ENCODE data around the gene FAM83E. TPM values are rescaled to one million over a fixed set of nuclear protein-coding genes. Genes with fewer than 3 reads are reported as not detected.
A peak's percentile ranks its signal among the peaks of the same experiment; 100 is the strongest.

FAM83E gene
- total RNA-seq, 1 donor from 2014 or later: 3.2 TPM

DNA sequence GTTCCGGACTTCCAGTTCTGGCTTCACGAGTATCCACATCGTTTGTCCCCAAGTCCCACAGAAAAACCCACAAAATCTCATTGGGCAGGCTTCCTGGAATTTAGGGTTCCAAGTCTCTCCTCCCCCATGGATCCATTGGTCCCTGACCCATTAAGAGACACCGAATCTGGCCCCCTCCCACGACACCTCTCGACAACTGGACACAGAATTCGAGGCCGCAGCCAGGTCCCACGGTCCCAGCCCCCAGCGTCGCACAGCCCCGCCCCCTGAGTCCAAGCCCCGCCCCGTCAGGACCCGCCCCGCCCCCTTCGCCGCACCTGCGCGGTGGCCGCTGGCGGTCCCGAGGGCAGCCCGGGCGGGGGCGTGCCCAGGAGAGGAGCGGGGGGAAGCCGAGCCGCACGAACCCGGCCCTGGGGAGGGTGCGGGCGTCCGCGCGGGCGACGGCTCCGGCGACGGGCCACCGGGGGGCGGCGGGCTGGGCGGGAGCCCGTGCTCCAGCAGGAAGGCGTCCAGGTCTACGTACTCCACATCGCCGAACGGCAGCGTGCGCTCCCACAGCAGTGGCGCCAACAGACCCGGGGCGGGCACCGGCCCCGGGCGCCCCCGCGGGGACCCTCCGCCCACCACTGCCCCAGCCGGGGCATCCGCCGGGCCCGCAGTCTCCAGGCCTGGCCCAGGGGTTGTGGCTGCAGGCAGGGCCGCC, 20.5 kb upstream of the FAM83E start:
- peak in 1 of 2 donors; percentile 92 for DNase-seq (ENCODE audit: extremely low spot score in 2 of 2)
- TF ChIP-seq, protein P1, sequence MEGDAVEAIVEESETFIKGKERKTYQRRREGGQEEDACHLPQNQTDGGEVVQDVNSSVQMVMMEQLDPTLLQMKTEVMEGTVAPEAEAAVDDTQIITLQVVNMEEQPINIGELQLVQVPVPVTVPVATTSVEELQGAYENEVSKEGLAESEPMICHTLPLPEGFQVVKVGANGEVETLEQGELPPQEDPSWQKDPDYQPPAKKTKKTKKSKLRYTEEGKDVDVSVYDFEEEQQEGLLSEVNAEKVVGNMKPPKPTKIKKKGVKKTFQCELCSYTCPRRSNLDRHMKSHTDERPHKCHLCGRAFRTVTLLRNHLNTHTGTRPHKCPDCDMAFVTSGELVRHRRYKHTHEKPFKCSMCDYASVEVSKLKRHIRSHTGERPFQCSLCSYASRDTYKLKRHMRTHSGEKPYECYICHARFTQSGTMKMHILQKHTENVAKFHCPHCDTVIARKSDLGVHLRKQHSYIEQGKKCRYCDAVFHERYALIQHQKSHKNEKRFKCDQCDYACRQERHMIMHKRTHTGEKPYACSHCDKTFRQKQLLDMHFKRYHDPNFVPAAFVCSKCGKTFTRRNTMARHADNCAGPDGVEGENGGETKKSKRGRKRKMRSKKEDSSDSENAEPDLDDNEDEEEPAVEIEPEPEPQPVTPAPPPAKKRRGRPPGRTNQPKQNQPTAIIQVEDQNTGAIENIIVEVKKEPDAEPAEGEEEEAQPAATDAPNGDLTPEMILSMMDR (IDR thresholded peaks at IDR 0.05): no peak
- peak in 1 of 2 donors; percentile 62 for TF ChIP-seq POLR2A (IDR thresholded peaks at IDR 0.05)
- H3K4me3 ChIP-seq: peak overlapping the region; percentile 54 to 69
- H3K4me1 ChIP-seq: peaks cover 74% of the 10 kb centered on the region
- intact Hi-C loops (cut with DNase I): loop anchor here (10.0 kb wide), 1 partner anchor 329 kb away; the partner anchor contains the start of gene FTL
- peaks cover 0 to 5% of the 10 kb centered on the region in 2 donors for H3K36me3 ChIP-seq
- peak overlapping the region; percentile 99 for H3K27ac ChIP-seq
- H3K9me3 ChIP-seq: no peaks in the 10 kb centered on the region
- no peaks in the 10 kb centered on the region for H3K27me3 ChIP-seq

DNA sequence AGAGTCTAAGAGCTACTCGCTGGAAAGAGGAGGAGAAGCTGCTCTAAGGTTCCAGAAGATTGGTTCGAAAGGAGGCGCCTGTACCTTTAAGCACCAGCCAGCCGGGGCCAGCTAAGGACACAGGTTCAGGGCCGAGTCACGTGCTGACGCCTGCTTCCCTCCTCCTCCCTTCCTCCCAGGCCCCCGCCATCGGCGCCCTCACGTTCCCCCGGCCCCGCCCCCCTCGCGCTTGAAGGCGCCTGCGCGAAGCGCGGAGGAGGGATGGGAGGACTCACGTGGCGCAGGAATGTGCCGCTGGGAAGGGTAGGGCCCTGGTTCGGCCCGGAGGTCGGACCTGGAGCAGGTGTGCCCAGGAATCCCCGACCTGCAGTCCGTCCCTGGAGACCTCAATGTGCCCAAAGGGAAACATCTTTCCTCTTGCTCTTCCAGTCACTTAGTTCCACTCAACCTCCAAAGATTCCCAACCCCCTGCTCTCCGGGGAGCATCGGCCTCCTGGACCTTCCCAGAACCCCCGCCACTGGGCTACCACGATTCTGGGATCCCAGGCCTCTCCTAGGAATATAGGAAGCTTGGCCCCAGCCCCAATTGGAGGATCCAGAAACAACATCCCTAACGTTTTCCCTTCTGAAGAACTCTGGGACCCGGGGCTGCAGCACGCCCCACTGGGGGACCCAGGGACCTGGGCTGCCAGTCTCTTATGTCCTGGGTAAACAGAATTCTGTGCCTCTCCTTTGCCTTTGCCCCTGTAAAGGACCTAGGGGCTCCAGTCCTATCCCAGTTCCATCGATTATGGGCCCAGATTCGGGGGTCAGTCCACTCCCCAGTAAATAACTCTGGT, 19.8 kb upstream of the FAM83E start:
- intact Hi-C loops (cut with DNase I): loop anchor here (10.0 kb wide), 1 partner anchor 330 kb away; the partner anchor contains the start of gene FTL
- peak overlapping the region; percentile 99 for H3K27ac ChIP-seq
- DNase-seq (ENCODE audit: extremely low spot score in 2 of 2): peak in 1 of 2 donors; percentile 98
- TF ChIP-seq POLR2AphosphoS5 (IDR thresholded peaks at IDR 0.05; ENCODE audit: insufficient read depth in 1 of 2, low read depth in 1 of 2) (peak; percentile 94 to 99), POLR2A (IDR thresholded peaks at IDR 0.05) (peak in 1 of 2 donors; percentile 52)
- TF ChIP-seq, protein P1 (IDR thresholded peaks at IDR 0.05): no peak
- H3K9me3 ChIP-seq: no peaks in the 10 kb centered on the region
- H3K27me3 ChIP-seq: no peaks in the 10 kb centered on the region
- H3K36me3 ChIP-seq: peaks cover 0 to 5% of the 10 kb centered on the region in 2 donors
- H3K4me3 ChIP-seq: peak overlapping the region; percentile 54 to 69
- H3K4me1 ChIP-seq: peaks cover 82% of the 10 kb centered on the region

GRCh38 chr19:48634036-48634342, 19.1 kb upstream of the FAM83E start:
- Histone ChIP-seq H3K36me3 (peaks cover 0 to 5% of the 10 kb centered on the region in 2 donors), H3K27me3 (no peaks in the 10 kb centered on the region), H3K9me3 (no peaks in the 10 kb centered on the region), H3K4me3 (peak overlapping the region; percentile 54 to 69), H3K27ac (peak overlapping the region; percentile 99), H3K4me1 (peaks cover 82% of the 10 kb centered on the region)
- intact Hi-C loops (cut with DNase I): loop anchor here (10.0 kb wide), 1 partner anchor 331 kb away; the partner anchor contains the start of gene FTL
- no peak for DNase-seq (ENCODE audit: extremely low spot score in 2 of 2)
- no peak for TF ChIP-seq POLR2A (IDR thresholded peaks at IDR 0.05)
- TF ChIP-seq, protein P1 (IDR thresholded peaks at IDR 0.05): no peak
- TF ChIP-seq POLR2AphosphoS5 (IDR thresholded peaks at IDR 0.05; ENCODE audit: insufficient read depth in 1 of 2, low read depth in 1 of 2): no peak

DNA sequence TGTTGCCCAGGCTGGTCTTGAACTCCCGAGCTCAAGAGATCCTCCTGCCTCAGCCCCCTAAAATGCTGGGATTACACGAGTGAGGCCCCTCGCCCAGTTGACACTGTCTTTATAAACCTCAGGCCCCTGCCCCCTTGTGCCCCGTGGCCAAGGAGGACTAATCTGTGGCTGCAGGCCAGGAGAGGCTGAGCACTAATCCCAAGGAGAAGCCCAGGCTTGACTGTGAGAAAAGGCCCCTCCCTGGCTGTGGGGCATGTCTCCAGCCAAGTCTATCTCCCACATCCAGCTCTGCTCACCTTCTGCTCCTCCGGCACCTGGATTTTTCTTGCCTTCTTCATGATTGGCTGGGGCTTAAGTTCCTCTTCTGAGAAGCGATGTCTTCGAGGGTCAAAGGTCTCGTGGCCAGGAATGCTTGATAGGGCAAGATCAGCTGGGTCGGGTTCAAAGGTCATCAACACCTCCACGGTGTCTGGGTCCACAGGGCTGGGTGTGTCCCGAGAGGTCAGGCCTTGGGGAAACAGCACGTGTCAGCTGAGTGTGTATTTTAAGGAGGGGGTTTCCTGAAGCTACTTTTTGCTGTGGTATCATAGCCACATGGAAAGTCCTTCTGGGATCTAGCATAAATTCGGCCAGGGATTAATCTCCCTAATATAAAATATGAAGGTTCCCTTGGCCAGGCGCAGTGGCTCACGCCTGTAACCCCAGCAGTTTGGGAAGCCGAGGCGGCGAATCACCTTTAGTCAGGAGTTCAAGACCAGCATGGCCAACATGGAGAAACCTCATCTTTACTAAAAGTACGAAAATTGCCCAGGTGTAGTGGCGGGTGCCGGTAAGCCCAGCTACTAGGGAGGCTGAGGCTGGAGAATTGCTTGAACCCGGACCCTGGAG, 18.5 kb upstream of the FAM83E start:
- peak in 1 of 2 donors; percentile 90 for DNase-seq (ENCODE audit: extremely low spot score in 2 of 2)
- Histone ChIP-seq H3K4me1 (peaks cover 76% of the 10 kb centered on the region), H3K9me3 (no peaks in the 10 kb centered on the region), H3K4me3 (peak overlapping the region in 1 of 2 donors; percentile 54), H3K36me3 (peaks cover 0 to 5% of the 10 kb centered on the region in 2 donors), H3K27ac (peak overlapping the region; percentile 99), H3K27me3 (no peaks in the 10 kb centered on the region)
- intact Hi-C loops (cut with DNase I): loop anchor here (10.0 kb wide), 1 partner anchor 331 kb away; the partner anchor contains the start of gene FTL
- TF ChIP-seq POLR2AphosphoS5 (IDR thresholded peaks at IDR 0.05; ENCODE audit: insufficient read depth in 1 of 2, low read depth in 1 of 2) (no peak), POLR2A (IDR thresholded peaks at IDR 0.05) (no peak)
- TF ChIP-seq, protein P1 (IDR thresholded peaks at IDR 0.05): no peak
